GM23338 (cell line): ENCODE results near the gene ECE1. TPM values are rescaled to one million over a fixed set of nuclear protein-coding genes. Genes with fewer than 3 reads are reported as not detected.
"Not testable (repeated sequence)": the region's sequence is repeated elsewhere in the genome, so short reads cannot be mapped to it uniquely, and the experiment has no call there.

Experiments
- ATAC-seq: fragments of 200-7000 bp; cut with Tn5 transposase; 3 replicates; pipeline ENCODE4 v1.9.1; 2020
- DNase-seq: peaks from one replicate; pipeline ENCODE4 v3.0.0-alpha.2; 2015; ENCODE audit warnings: low spot score
- H2AFZ ChIP-seq: fragments of 200-600 bp; sonication (generic); 2 replicates; pipeline ENCODE4 v1.8.0; 2016; ENCODE audit warnings: antibody characterized with exemption, mild to moderate bottlenecking, moderate library complexity
- H3F3A ChIP-seq: fragments of 200-600 bp; sonication (generic); replicated peaks from 2 replicates; pipeline ENCODE4 v1.8.0; 2017; ENCODE audit warnings: antibody characterized with exemption, mixed run types, low read depth
- H3K27ac ChIP-seq: fragments of 200-600 bp; sonication (generic); 2 replicates; pipeline ENCODE4 v1.6.1; 2016; ENCODE audit warnings: low read depth
- H3K27me3 ChIP-seq: fragments of 200-600 bp; sonication (generic); 2 replicates; pipeline ENCODE4 v1.8.0; 2016; ENCODE audit warnings: mild to moderate bottlenecking, mixed run types, moderate library complexity; ENCODE audit not compliant: insufficient read depth
- H3K36me3 ChIP-seq: fragments of 200-600 bp; sonication (generic); 2 replicates; pipeline ENCODE4 v1.8.0; 2016; ENCODE audit warnings: mild to moderate bottlenecking; ENCODE audit not compliant: insufficient read depth
- H3K4me1 ChIP-seq: fragments of 200-600 bp; sonication (generic); 2 replicates; pipeline ENCODE4 v1.8.0; 2016; ENCODE audit warnings: mild to moderate bottlenecking, moderate library complexity; ENCODE audit not compliant: insufficient read depth
- H3K4me2 ChIP-seq: fragments of 200-600 bp; sonication (generic); 2 replicates; pipeline ENCODE4 v1.7.1; 2017; ENCODE audit warnings: mixed run types
- H3K4me3 ChIP-seq: fragments of 200-600 bp; sonication (generic); 2 replicates; pipeline ENCODE4 v1.6.1; 2016; ENCODE audit warnings: mixed run types
- H3K79me2 ChIP-seq: fragments of 200-600 bp; sonication (generic); replicated peaks from 2 replicates; pipeline ENCODE4 v1.8.0; 2017; ENCODE audit warnings: mild to moderate bottlenecking; ENCODE audit not compliant: insufficient read depth
- H3K9me2 ChIP-seq: fragments of 200-600 bp; sonication (generic); 2 replicates; pipeline ENCODE4 v1.8.0; 2017; ENCODE audit not compliant: insufficient read depth
- H4K20me1 ChIP-seq: fragments of 200-600 bp; sonication (generic); replicated peaks from 2 replicates; pipeline ENCODE4 v1.8.0; 2017; ENCODE audit warnings: mild to moderate bottlenecking; ENCODE audit not compliant: insufficient read depth
- H3K27ac Mint-ChIP-seq: 2 replicates; pipeline ENCODE4 v1.8.0; 2020; ENCODE audit warnings: inconsistent platforms, mild to moderate bottlenecking, moderate library complexity, mixed read lengths
- H3K27me3 Mint-ChIP-seq: 3 replicates; pipeline ENCODE4 v1.8.0; 2022; ENCODE audit warnings: low read depth, mild to moderate bottlenecking, moderate library complexity, mixed read lengths, inconsistent platforms; ENCODE audit not compliant: insufficient read depth, poor library complexity
- H3K36me3 Mint-ChIP-seq: 3 replicates; pipeline ENCODE4 v1.8.0; 2021; ENCODE audit warnings: low read depth, mild to moderate bottlenecking, inconsistent platforms, moderate library complexity, mixed read lengths
- H3K4me1 Mint-ChIP-seq: 3 replicates; pipeline ENCODE4 v1.8.0; 2020; ENCODE audit warnings: mild to moderate bottlenecking, inconsistent platforms, mixed read lengths
- H3K4me3 Mint-ChIP-seq: 3 replicates; pipeline ENCODE4 v1.8.0; 2021; ENCODE audit warnings: moderate library complexity, mild to moderate bottlenecking, inconsistent platforms, mixed read lengths
- H3K9me3 Mint-ChIP-seq: 3 replicates; pipeline ENCODE4 v1.8.0; 2020; ENCODE audit warnings: moderate library complexity, mild to moderate bottlenecking, inconsistent platforms, mixed read lengths
- CREB1 ChIP-seq: fragments of 250-450 bp; sonication (Bioruptor Pico); IDR thresholded peaks from 2 replicates; pipeline ENCODE4 v1.5.0; 2020; ENCODE audit warnings: low read depth, mild to moderate bottlenecking, moderate library complexity
- ETS1 ChIP-seq: IDR thresholded peaks from 2 replicates; pipeline ENCODE4 v1.6.1; 2016; ENCODE audit warnings: antibody characterized with exemption
- EZH2 ChIP-seq: fragments of 200-600 bp; sonication (generic); IDR thresholded peaks from one replicate; pipeline ENCODE4 v1.8.0; 2017; ENCODE audit warnings: antibody characterized with exemption, mild to moderate bottlenecking, low read depth; ENCODE audit not compliant: unreplicated experiment
- JUNB ChIP-seq: IDR thresholded peaks from one replicate; pipeline ENCODE4 v1.6.1; 2016; ENCODE audit warnings: antibody characterized with exemption; ENCODE audit not compliant: unreplicated experiment
- POLR2AphosphoS5 ChIP-seq: IDR thresholded peaks from 2 replicates; pipeline ENCODE4 v1.6.1; 2016; ENCODE audit warnings: antibody characterized with exemption, low read depth
- REST ChIP-seq: IDR thresholded peaks from one replicate; pipeline ENCODE4 v1.6.1; 2018; ENCODE audit warnings: antibody characterized with exemption; ENCODE audit not compliant: unreplicated experiment
- ZNF114 ChIP-seq: fragments of 250-450 bp; sonication (Bioruptor Pico); IDR thresholded peaks from 2 replicates; pipeline ENCODE4 v1.5.0; 2020; ENCODE audit warnings: mild to moderate bottlenecking, moderate library complexity
- ZNF331 ChIP-seq: fragments of 250-450 bp; sonication (Bioruptor Pico); IDR thresholded peaks from 2 replicates; pipeline ENCODE4 v1.5.0; 2020; ENCODE audit warnings: low read depth, mild to moderate bottlenecking, moderate library complexity
- polyA plus RNA-seq: library from polyadenylated mRNA; unstranded; fragments of >200 nt; fragmentation: Nextera tagmentation; extraction: Ambion mirVana; gene quantifications from 2 replicates; pipeline ENCODE4 v1.2.1, GENCODE V29; 2016
- total RNA-seq: library from RNA; depleted of rRNA; stranded (reverse); fragments of >200 nt; shearing (Covaris generic); gene quantifications from 2 replicates; pipeline ENCODE4 v1.2.3, GENCODE V29; 2014

ECE1 gene
- total and polyA plus RNA-seq, 2 experiments from 2014 or later, result 11.0 to 45.0 TPM

GRCh38 chr1:21229246-21230000 lies 60.8 kb downstream of the ECE1 start (continued):
- TF ChIP-seq ZNF114 (CRISPR knock-in tag) (no peak), EZH2 (no peak), CREB1 (CRISPR knock-in tag) (no peak), JUNB (no peak), ZNF331 (CRISPR knock-in tag) (no peak)

- not testable (repeated sequence) for H2AFZ ChIP-seq, H3K27ac Mint-ChIP-seq, H3K4me3 Mint-ChIP-seq, H3K27ac ChIP-seq, H3K36me3 ChIP-seq, H3K4me1 Mint-ChIP-seq, H3F3A ChIP-seq, H3K79me2 ChIP-seq, DNase-seq, H3K9me3 Mint-ChIP-seq, H4K20me1 ChIP-seq, H3K4me2 ChIP-seq, H3K27me3 ChIP-seq, ATAC-seq, H3K4me3 ChIP-seq, H3K9me2 ChIP-seq, H3K4me1 ChIP-seq, H3K27me3 Mint-ChIP-seq
- peaks cover 11% of the 10 kb centered on the region for H3K36me3 Mint-ChIP-seq
Observed at GRCh38 chr1:21228224-21228623, 62.0 kb downstream of the ECE1 start.

- Histone ChIP-seq H3F3A (0 out of 2 replicates have a peak, but pooled peaks cover 4% of the 10 kb centered on the region), H3K79me2 (no peaks in the 10 kb centered on the region), H3K27ac (no peak overlapping the region), H4K20me1 (no peaks in the 10 kb centered on the region; the same call in 1 of the 2 replicates), H3K36me3 (no peaks in the 10 kb centered on the region), H2AFZ (no peak overlapping the region), H3K4me3 (no peak overlapping the region), H3K9me2 (no peaks in the 10 kb centered on the region), H3K4me1 (no peaks in the 10 kb centered on the region), H3K4me2 (no peak overlapping the region), H3K27me3 (no peaks in the 10 kb centered on the region)
- Mint-ChIP-seq H3K9me3 (no peaks in the 10 kb centered on the region), H3K4me3 (no peak overlapping the region), H3K27ac (no peak overlapping the region), H3K36me3 (peaks cover 12% of the 10 kb centered on the region), H3K4me1 (no peaks in the 10 kb centered on the region), H3K27me3 (peaks cover 6% of the 10 kb centered on the region)
- DNase-seq (no peak), ATAC-seq (no peak)
- TF ChIP-seq POLR2AphosphoS5 (no peak), EZH2 (no peak), ETS1 (no peak), CREB1 (CRISPR knock-in tag) (no peak), JUNB (no peak), ZNF331 (CRISPR knock-in tag) (no peak), REST (no peak)
Observed at GRCh38 chr1:21225065-21225464, 65.2 kb downstream of the ECE1 start.
